ENCODE measurements around the gene ENO4.

ENO4 gene

GRCh38 chr10:116849248-116850057 is at the start of gene ENO4:
TSS of gene ENO4 (plus strand) at chr10:116849499. CDS start at chr10:116849567, 68 bp downstream.
- peak; percentile 81 for DNase-seq

- no peak for DNase-seq
Measured at GRCh38 chr10:116800286-116800929, 48.9 kb upstream of the ENO4 start.

- no peak for DNase-seq
Measured at GRCh38 chr10:116801658-116802057, 47.6 kb upstream of the ENO4 start.

GRCh38 chr10:116802474-116802873 is 46.8 kb upstream of the ENO4 start:
- no peak for DNase-seq

GRCh38 chr10:116802876-116803275 is 46.4 kb upstream of the ENO4 start:
- no peak for DNase-seq

- DNase-seq = no peak
Measured at GRCh38 chr10:116803451-116804249, 45.6 kb upstream of the ENO4 start.

- no peak for DNase-seq
Measured at GRCh38 chr10:116808706-116809105, 40.6 kb upstream of the ENO4 start.

GRCh38 chr10:116809483-116810119 is 39.7 kb upstream of the ENO4 start:
- DNase-seq = peak; percentile 71

- no peak for DNase-seq
Measured at GRCh38 chr10:116810120-116810500, 39.2 kb upstream of the ENO4 start.

- DNase-seq = no peak
Measured at GRCh38 chr10:116810895-116811294, 38.4 kb upstream of the ENO4 start.

GRCh38 chr10:116811691-116812090 is 37.6 kb upstream of the ENO4 start:
- DNase-seq = no peak

GRCh38 chr10:116815641-116816415 is 33.5 kb upstream of the ENO4 start:
- DNase-seq = no peak

- no peak for DNase-seq
Measured at GRCh38 chr10:116817178-116817577, 32.1 kb upstream of the ENO4 start.

- DNase-seq = no peak
Measured at GRCh38 chr10:116817780-116818343, 31.4 kb upstream of the ENO4 start.

- no peak for DNase-seq
Measured at GRCh38 chr10:116819999-116820677, 29.2 kb upstream of the ENO4 start.

- no peak for DNase-seq
Measured at GRCh38 chr10:116825901-116826300, 23.4 kb upstream of the ENO4 start.

- DNase-seq = no peak
Measured at GRCh38 chr10:116826803-116827202, 22.5 kb upstream of the ENO4 start.

GRCh38 chr10:116827214-116827671 is 22.1 kb upstream of the ENO4 start:
- no peak for DNase-seq

- DNase-seq = no peak
Measured at GRCh38 chr10:116828116-116828515, 21.2 kb upstream of the ENO4 start.

GRCh38 chr10:116829711-116830110 is 19.6 kb upstream of the ENO4 start:
- DNase-seq = no peak

- no peak for DNase-seq
Measured at GRCh38 chr10:116831086-116831485, 18.2 kb upstream of the ENO4 start.
